ENCODE measurements around the gene FNDC3A.

FNDC3A gene

GRCh38 chr13:49258089-49258796 is 282.5 kb downstream of the FNDC3A start:
- no peak for DNase-seq (ENCODE audit: low spot score)
